ENCODE results near the gene CTRB1.

Gene CTRB1

GRCh38 chr16:75218256-75219076, at the start of gene CTRB1:
TSS of gene CTRB1 (plus strand) at chr16:75218988. CDS start at chr16:75219008, 20 bp downstream.
- no peak for DNase-seq (ENCODE audit: low spot score)

GRCh38 chr16:75169899-75170405, 48.8 kb upstream of the CTRB1 start:
- DNase-seq (ENCODE audit: low spot score): no peak

GRCh38 chr16:75172578-75172977, 46.2 kb upstream of the CTRB1 start:
- DNase-seq (ENCODE audit: low spot score): no peak

GRCh38 chr16:75175074-75175473, 43.7 kb upstream of the CTRB1 start:
- no peak for DNase-seq (ENCODE audit: low spot score)

- DNase-seq (ENCODE audit: low spot score): no peak
These were observed 41.9 kb upstream of the CTRB1 start for GRCh38 chr16:75176926-75177325.

- DNase-seq (ENCODE audit: low spot score): no peak
These were observed 39.6 kb upstream of the CTRB1 start for GRCh38 chr16:75179208-75179607.

- no peak for DNase-seq (ENCODE audit: low spot score)
These were observed 37.2 kb upstream of the CTRB1 start for GRCh38 chr16:75181630-75182029.

GRCh38 chr16:75188832-75189477, 29.8 kb upstream of the CTRB1 start:
- DNase-seq (ENCODE audit: low spot score): no peak

GRCh38 chr16:75189638-75190245, 29.0 kb upstream of the CTRB1 start:
- no peak for DNase-seq (ENCODE audit: low spot score)

- DNase-seq (ENCODE audit: low spot score): no peak
These were observed 26.1 kb upstream of the CTRB1 start for GRCh38 chr16:75192606-75193264.

- DNase-seq (ENCODE audit: low spot score): no peak
These were observed 25.5 kb upstream of the CTRB1 start for GRCh38 chr16:75193265-75193650.

- DNase-seq (ENCODE audit: low spot score): no peak
These were observed 24.9 kb upstream of the CTRB1 start for GRCh38 chr16:75193730-75194444.

- no peak for DNase-seq (ENCODE audit: low spot score)
These were observed 22.7 kb upstream of the CTRB1 start for GRCh38 chr16:75195811-75196790.

GRCh38 chr16:75196836-75197235, 22.0 kb upstream of the CTRB1 start:
- no peak for DNase-seq (ENCODE audit: low spot score)

- DNase-seq (ENCODE audit: low spot score): no peak
These were observed 21.2 kb upstream of the CTRB1 start for GRCh38 chr16:75197522-75198134.

GRCh38 chr16:75198135-75198600, 20.6 kb upstream of the CTRB1 start:
- no peak for DNase-seq (ENCODE audit: low spot score)

GRCh38 chr16:75202069-75202590, 16.7 kb upstream of the CTRB1 start:
- DNase-seq (ENCODE audit: low spot score): no peak

GRCh38 chr16:75203096-75203495, 15.7 kb upstream of the CTRB1 start:
- no peak for DNase-seq (ENCODE audit: low spot score)

- DNase-seq (ENCODE audit: low spot score): no peak
These were observed 14.9 kb upstream of the CTRB1 start for GRCh38 chr16:75203667-75204409.
